GM18517 (cell line): Measurements from ENCODE around the gene RELCH.

Experiments used
- ATAC-seq: cut with Tn5 transposase; IDR thresholded peaks from one replicate; pipeline ENCODE4 v1.9.1; 2021; ENCODE audit warnings: mild to moderate bottlenecking, moderate library complexity; ENCODE audit not compliant: unreplicated experiment

The RELCH gene

GRCh38 chr18:62338446-62339105 is 151.5 kb downstream of the RELCH start:
- no peak for ATAC-seq

GRCh38 chr18:62339106-62339988 is 152.3 kb downstream of the RELCH start:
- ATAC-seq = no peak

GRCh38 chr18:62340996-62341395 is 153.9 kb downstream of the RELCH start:
- no peak for ATAC-seq

GRCh38 chr18:62341473-62341872 is 154.4 kb downstream of the RELCH start:
- ATAC-seq = no peak

GRCh38 chr18:62342884-62343283 is 155.8 kb downstream of the RELCH start:
- no peak for ATAC-seq

GRCh38 chr18:62343316-62343715 is 156.3 kb downstream of the RELCH start:
- no peak for ATAC-seq

GRCh38 chr18:62345909-62346308 is 158.9 kb downstream of the RELCH start:
- ATAC-seq = no peak

GRCh38 chr18:62346333-62347088 is 159.5 kb downstream of the RELCH start:
- ATAC-seq = no peak

- ATAC-seq = no peak
Measured at GRCh38 chr18:62347089-62347506, 160.0 kb downstream of the RELCH start.

- ATAC-seq = no peak
Measured at GRCh38 chr18:62348474-62348873, 161.4 kb downstream of the RELCH start.

GRCh38 chr18:62353170-62353569 is 166.1 kb downstream of the RELCH start:
- no peak for ATAC-seq

GRCh38 chr18:62354151-62354550 is 167.1 kb downstream of the RELCH start:
- ATAC-seq = no peak

GRCh38 chr18:62357079-62357719 is 170.1 kb downstream of the RELCH start:
- no peak for ATAC-seq
